Renal cortex interstitium (tissue), 11 donors: ENCODE results near the gene EIF2B1. TPM values are rescaled to one million over a fixed set of nuclear protein-coding genes. Genes with fewer than 3 reads are reported as not detected.
"Not testable (repeated sequence)": the region's sequence is repeated elsewhere in the genome, so short reads cannot be mapped to it uniquely, and the experiment has no call there.

Experiments used
- DNase-seq, 11 donors: peaks; one replicate each; pipeline ENCODE4 v3.0.0-alpha.2; 2013; ENCODE audit warnings: low read depth in 9 of 11, low spot score in 4 of 11; ENCODE audit errors: extremely low read depth in 1 of 11
- polyA plus RNA-seq, 3 donors: library from polyadenylated mRNA; unstranded; fragments of 120-200 nt; gene quantifications; one replicate each; pipeline ENCODE4 v1.2.1, GENCODE V29; 2013; ENCODE audit not compliant: insufficient read length in 3 of 3

The EIF2B1 gene
- polyA plus RNA-seq, 3 donors: 58.0 to 69.5 (median 65.5) TPM

DNA sequence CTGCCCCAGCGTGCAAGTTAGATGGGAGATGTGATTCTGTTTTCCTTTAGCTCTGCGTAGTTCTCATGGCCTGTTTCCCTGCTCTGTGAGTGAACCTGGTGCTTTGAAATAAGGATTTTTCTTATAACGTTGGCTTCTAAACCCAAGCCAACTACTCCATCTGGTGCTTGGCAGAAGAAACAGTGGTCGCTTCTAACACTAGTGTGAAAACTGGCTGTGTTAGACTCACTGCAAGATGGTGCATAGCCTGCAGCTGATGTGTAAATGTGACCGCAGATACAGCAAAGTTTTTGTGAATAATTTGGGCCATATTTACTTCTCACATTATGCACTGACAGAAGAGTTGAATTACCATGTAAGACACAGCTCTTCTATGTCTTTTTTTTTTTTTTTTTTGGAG lies 12.4 kb upstream of the EIF2B1 start:
- no peak for DNase-seq

DNA sequence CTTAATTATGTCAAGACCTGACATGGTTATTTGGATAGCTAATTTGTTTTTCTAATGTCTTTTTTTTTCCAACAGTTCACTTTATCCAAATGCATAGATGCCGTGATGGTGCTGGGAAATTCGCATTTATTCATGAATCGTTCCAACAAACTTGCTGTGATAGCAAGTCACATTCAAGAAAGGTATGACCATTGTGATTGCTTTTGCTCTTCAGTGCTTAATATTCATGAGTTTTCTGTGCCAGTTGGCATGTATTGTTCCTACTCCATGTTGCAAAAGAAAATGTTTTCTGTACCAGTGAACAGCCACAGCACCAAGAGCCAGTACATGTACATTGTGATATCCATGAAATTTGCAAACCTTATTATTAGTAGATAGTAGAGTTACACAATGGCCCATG lies 11.9 kb upstream of the EIF2B1 start:
- no peak for DNase-seq

DNA sequence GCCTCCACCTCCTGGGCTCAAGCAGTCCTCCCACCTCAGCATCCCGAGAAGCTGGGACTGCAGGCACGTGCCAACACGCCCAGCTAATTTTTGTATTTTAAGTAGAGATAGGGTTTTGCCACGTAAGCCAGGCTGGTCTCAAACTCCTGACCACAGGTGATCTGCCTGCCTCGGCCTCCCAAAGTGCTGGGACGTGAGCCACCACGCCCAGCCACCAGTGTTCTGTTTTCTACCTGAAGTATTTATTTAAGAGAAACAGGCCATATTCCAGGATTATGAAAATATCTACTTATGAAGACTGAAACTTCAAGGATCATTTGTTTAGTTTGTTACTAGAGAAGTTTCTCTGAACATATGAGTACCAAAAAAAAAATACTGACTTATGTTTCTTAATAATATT lies 10.4 kb upstream of the EIF2B1 start:
- no peak for DNase-seq

DNA sequence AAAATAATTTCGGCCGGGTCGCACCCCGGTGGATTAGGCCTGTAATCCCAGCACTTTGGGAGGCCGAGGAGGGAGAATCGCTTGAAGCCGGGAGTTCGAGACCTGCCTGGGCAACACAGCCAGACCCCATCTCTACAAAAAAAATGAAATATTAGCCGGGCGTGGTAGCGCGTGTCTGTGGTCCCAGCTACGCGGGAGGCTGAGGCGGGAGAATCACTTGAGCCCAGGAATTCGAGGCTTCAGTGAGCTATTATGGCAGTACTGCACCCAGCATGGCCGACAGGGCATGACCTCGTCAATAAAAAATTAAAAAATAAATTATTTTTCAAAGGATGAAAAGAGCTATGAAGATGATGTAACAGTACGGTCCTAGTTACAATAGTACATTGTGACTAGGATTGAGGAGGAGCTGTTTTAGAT lies 666 bp upstream of the EIF2B1 start:
- no peak for DNase-seq

DNA sequence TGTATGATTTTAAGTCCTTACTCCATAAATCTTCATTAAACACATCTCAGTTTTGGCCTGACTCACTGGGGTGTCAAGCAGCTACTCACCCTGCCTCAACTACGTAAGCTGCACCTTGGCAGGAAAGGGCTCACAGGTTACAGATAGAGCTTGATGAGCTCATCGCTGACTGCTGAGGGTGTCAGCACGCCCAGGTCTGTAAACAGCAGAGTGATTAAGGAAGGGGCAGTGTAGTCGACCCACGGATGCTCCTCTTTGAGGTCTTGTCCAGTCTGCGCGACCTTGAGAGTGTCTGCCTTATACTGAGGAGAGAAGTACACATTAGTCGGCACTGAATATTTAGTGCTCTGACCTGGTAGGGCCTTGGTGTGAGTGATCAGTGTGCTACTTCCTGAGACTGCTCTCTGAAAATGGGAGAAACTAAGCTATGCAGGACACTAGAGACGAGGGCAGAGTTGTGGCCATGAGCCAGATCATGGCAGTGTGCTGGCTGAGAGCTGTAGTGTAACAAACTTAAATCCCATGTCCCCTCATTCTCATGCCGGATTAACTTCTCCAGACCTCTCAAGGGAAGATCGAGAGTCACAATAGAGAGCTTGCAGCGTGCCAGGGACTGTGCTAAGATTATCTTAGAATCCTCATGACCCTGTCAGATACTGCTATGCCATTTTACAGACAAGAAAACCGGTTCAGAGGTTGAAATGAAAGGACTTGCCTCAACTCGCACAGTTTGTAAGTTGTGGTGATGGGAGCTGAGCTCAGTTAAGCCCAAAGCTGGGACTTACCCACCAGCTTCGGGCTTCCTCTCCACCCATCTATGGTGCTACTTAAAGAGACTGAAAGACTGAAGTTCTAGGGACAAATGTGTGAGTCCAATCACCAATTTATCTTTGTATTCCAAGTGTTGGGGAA lies 11.6 kb downstream of the EIF2B1 start:
- DNase-seq: no peak

DNA sequence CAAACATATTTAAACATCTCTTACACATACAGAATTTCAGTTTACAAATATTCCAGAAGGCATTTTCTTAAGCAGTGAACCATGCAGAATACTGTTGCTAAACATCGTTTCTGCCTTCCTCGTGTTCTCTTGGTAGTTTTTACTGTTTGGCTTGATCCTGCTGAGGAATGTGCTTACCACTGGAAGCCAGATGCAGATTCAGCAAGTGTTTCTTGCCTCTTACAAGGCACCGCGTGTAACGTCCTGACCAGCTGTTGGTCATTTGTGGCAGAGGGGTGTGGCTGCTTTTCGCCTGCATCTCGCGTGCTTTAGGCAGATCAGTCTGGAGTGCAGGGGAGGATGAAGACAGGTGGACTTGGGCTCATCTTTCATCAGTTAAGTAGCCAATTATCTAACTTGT lies 12.4 kb downstream of the EIF2B1 start:
- no peak for DNase-seq

DNA sequence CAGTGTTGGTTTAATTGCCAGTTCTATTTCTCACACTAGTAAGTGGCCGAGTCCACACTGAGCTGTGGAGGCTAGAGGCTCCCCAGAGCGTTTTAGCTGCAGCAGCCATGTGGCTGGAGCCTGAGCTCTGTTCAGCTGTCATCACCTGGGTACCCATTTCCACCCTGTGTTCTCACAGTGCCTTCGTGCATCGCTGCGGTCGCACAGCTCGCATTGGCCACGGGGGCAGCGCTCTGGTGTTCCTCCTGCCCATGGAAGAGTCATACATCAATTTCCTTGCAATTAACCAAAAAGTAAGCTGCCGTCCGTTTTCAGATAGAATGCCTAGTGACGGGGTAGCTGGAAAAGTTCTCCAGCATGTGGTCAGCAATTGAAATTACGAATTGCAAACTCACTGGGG lies 15.9 kb downstream of the EIF2B1 start:
- no peak for DNase-seq

DNA sequence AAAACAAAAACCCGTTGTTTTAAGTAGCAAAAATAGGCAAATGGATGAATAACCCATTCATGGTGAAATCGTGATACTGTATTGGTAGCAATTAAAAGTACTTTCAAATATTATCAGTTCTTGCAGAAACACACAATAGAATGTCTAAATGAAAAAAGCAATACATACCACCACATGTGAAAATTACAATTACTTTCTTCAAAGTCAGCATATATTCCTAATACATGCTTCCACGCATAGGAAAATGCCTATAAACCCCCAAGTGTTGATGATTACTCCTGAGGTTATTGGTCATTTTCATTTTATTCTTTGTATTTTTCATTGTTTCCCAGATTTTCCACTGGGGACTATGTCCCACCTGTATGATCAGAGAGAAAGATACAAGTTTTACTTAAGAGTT lies 16.3 kb downstream of the EIF2B1 start:
- DNase-seq: no peak

DNA sequence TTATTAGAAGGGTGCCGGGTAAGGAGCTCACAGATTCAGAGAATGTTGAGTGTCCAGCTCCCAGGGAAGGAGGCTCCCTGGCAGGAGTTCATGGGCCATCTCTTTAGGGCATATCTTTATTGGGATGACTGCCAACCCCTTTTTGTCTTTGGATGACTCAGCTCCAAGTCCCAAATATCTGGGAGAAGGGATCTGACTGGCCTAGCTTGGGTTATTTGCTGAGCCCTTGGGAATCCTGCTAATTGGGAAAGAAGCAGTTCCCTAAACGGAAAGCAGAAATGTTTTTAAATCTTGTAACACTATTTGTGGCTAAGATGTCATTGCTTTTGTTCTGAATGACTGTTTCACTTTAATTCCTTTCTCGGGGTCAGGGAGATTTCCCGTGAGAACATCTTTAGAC lies 19.0 kb downstream of the EIF2B1 start:
- DNase-seq: no peak

DNA sequence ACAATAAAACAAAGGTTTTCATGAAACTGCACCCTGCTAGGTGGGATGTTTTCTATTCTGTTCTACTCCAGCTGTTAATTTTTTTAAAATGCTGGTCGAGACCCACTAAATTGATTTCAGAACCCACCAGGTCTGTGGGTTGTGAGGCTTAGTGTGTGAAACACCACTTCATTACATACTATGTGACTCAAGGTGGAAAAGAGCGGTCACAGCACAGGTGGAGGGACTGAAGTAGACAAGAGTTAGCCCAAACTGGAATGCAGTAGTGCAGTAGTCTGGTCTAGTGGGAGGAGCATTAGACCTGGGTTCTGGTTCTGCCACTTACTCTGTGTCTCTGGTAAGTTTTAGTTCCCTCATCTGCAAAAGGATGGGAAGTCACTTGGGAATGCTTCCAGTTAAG lies 19.4 kb downstream of the EIF2B1 start:
- DNase-seq: no peak

DNA sequence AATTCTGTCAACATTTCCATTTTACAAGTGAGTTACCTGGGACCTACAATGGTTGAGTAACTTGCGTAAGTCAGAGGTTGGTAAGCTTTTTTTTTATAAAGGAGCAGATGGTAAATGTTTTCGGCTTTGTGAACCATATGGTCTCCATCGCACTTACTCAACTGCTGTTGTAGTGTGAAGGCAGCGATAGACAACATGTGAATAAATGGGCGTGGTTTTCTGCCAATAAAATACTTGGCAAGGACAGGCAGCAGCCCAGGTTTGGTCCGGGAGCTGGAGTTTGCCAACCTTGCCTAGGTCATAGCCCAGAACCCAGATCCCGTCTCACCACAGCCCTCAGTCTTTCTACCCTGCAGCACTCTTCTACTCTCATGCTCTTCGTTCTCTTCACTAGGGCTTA lies 25.3 kb downstream of the EIF2B1 start:
- no peak for DNase-seq

DNA sequence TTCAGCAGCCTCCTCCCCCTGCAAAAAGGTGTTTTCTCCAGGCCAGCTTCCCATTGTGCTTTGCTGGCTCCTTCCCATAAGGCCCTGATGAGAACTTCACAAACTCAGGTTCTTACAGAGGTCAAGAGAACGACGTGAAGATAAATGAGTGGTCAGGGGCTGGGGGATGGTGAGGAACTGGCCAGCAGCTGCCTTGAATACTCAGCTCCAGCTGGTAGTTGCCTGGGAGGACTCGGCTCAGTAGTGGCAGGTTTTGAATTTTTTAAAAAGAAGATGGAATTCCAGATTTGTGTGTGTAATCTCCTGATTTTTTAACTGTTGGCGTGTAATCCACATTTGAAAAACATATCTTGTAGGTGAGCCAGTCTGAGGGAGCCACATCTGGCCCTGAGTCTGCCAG lies 25.7 kb downstream of the EIF2B1 start:
- no peak for DNase-seq

DNA sequence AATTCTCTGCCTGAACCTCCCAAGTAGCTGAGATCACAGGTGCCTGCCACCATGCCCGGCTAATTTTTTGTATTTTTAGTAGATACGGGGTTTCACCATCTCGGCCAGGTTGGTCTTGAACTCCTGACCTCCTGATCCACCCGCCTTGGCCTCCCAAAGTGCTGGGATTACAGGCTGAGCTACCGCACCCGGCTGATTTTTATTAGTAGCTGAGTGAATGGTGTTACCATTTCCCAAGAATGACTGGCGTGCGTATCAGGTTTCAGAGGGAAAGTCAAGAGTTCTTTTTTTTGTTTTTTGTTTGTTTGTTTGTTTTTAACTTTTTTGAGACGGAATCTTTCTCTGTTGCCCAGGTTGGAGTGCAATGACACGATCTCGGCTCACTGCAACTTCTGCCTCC lies 30.0 kb downstream of the EIF2B1 start:
- DNase-seq: not testable (repeated sequence)

DNA sequence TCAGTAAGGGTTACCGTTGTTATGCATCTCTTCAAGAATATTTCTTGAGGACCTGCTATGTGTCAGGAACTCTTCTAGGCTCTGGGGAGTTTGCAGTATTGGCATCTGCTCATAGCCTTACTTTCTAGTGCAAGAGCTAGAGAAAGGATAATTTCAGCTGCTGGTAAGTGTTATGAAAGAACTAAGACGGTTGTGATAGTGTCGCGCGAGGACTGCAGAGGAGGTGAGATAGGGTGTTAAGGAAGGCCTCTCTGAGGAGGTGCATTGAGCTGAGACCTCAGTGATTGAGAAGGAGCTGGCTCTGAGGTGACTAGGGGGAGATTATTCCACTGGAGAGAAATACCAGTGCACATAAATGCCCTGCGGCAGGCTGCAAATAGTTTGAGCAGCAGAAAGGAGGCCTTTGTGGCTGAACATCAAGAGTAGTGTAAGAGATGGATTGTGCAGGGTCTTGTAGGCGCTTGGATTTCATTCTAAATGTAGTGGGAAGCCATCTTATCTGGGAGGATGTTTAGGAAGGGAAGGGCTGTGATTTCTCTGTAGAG lies 30.8 kb downstream of the EIF2B1 start:
- no peak for DNase-seq

DNA sequence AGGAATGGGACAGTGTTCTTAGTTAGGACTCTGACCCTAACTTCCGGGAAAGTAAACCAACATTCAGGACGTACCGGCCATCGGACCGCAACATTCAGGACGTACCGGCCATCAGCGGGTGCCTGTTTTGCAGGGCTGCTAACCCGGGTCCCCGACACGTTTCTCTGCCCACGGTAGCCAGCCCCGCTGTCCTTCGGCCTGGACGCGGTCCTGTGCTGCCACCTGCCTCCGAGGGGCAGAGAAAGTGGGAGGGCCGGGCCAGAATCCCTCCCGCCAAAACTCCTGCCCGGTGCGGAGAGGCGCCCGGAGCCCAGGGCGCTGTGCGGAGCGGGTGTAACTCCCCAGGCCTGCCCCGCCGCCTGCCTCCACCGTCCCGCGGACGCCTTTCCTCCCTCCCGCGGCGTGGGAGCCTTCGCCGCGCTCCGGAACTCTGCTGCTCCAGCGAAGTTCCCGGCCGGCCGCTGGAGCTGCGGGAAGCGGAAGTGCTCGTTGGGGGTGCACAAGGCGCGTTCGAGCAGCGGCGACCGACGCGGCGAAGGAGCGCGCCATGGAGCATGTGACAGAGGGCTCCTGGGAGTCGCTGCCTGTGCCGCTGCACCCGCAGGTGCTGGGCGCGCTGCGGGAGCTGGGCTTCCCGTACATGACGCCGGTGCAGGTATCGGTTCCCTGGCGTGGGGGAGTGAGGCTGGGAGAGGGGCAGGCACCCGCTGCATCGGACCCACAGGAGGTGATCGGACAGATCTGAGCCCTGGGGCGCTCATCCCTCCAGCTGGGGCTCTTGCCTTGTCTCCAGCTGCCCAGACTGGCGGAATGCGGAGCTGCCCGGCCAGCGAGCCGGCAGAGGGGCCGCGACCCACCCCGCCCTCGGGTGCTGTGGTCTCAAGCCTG lies 31.6 kb downstream of the EIF2B1 start, which contains the start of gene DDX55:
DDX55 (plus strand) TSS at position 498 of the 888 bp plus-strand sequence; CDS start at position 548, 50 bp downstream.
- DNase-seq: peak in 10 of 11 donors; percentile 69 to 83 (median 72)

DNA sequence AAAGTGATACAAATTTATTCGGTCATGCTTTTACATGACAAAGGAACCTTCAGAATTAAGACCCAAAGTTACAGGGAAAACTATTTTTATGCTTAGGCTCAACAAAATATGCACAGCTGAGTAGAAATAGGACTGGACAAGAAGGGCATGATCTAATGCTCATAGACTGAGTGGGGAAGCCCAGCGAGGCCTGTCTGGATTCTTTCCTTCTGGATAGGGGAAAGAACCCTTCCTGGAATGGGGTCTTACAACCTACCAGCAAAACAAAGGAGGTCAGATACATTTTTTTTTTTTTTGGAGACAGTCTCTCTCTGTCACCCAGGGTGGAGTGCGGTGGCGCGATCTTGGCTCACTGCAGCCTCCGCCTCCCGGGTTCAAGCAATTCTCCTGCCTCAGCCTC lies 33.8 kb downstream of the EIF2B1 start:
- no peak for DNase-seq

DNA sequence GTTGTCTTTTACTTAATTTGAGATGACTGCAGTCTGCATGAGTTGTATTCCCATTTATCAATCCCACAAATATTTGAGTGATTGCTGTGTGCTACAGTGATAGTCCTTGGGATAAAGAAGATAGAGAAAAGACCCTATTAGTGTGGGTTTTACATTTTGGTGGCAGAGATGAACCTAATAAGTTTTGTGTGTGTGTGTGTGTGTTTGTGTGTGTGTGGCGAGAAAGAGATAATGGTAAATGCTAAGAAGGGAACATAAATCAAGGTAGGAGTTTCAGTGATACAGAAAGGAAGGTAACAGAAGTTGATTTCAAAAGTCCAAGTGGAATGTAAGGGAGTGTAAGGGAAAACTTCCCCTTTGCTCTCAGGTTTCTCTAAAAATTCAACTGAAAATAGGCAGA lies 34.2 kb downstream of the EIF2B1 start:
- no peak for DNase-seq

DNA sequence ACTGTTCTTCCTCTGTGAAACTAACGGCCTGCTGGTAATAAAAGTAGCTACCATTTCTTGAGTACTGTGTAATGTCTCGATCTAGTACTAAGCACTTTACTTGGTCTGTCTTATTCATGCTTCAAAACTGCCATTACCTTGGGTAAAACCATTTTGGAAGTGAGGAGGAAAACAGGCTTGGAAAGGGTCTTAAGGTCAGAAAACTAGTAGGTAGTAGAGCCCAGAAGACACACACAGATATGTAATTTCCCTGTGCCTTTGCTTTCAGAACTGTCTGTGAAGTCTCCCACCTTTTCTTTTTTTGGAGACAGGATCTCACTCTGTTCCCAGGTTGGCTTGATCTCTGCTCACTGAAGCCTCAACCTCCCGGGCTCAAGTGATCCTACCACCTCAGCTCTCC lies 35.0 kb downstream of the EIF2B1 start:
- DNase-seq: no peak

DNA sequence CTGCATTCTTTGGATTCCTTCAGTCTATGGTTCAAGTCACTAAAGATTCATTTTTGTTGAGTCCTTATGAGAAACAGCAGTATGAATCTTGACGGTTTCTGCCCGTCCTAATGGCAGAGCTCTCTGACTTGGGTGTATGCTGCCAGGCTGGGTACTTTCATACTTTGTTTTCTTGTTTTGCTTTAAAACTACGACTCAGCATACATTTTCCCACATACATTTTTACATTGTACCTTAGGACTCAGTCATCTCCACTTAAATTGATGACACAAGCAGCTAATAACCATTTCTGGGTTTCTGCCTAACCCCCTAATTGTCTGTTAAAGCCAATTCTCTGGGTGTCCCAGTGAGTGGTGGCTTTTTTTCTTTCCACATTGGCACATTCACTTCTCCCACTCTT lies 36.4 kb downstream of the EIF2B1 start:
- DNase-seq: no peak

DNA sequence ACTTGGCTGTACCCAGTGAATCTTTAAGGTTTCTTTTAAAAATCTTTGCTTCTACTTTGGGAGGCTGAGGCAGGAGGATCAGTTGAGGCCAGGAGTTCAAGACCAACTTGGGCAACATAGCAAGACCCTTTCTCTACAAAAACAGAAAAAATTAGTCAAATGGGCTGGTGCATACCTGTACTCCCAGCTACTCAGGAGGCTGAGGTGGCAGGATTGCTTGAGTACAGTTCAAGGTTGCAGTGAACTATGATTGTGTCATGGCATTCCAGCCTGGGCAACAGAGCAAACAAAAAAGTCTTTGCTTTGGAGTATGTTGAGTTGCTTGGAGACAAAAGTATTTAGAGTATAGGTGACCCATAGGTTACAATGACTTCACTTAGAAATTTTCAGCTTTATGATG lies 37.8 kb downstream of the EIF2B1 start:
- no peak for DNase-seq
